Hepatocyte (in vitro differentiated cells): ENCODE results near the gene WNT2B. TPM values are rescaled to one million over a fixed set of nuclear protein-coding genes. Genes with fewer than 3 reads are reported as not detected.

ENCODE experiments used
- DNase-seq: peaks from one replicate; pipeline ENCODE4 v3.0.0-alpha.2; 2016; ENCODE audit warnings: low spot score
- H2AFZ ChIP-seq: fragments of 200-600 bp; sonication (generic); 2 replicates; pipeline ENCODE4 v1.6.0; 2016; ENCODE audit warnings: antibody characterized with exemption, mild to moderate bottlenecking
- H3K27ac ChIP-seq: fragments of 200-600 bp; sonication (generic); 2 replicates; pipeline ENCODE4 v1.5.1; 2016; ENCODE audit warnings: mild to moderate bottlenecking
- H3K27me3 ChIP-seq: fragments of 200-600 bp; sonication (generic); 2 replicates; pipeline ENCODE4 v1.6.1; 2016
- H3K36me3 ChIP-seq: fragments of 200-600 bp; sonication (generic); replicated peaks from 2 replicates; pipeline ENCODE4 v1.5.1; 2016; ENCODE audit warnings: low read depth; ENCODE audit not compliant: insufficient read depth
- H3K4me1 ChIP-seq: fragments of 200-600 bp; sonication (generic); 2 replicates; pipeline ENCODE4 v1.5.1; 2016; ENCODE audit warnings: mild to moderate bottlenecking, moderate library complexity; ENCODE audit not compliant: insufficient read depth
- H3K4me2 ChIP-seq: fragments of 200-600 bp; sonication (generic); 2 replicates; pipeline ENCODE4 v1.6.0; 2016
- H3K4me3 ChIP-seq: fragments of 200-600 bp; sonication (generic); 2 replicates; pipeline ENCODE4 v1.5.1; 2016; ENCODE audit warnings: mild to moderate bottlenecking
- H3K79me2 ChIP-seq: fragments of 200-600 bp; sonication (generic); 2 replicates; pipeline ENCODE4 v1.6.0; 2017; ENCODE audit warnings: mild to moderate bottlenecking
- H3K9me2 ChIP-seq: fragments of 200-600 bp; sonication (generic); replicated peaks from 2 replicates; pipeline ENCODE4 v1.6.0; 2017; ENCODE audit warnings: mild to moderate bottlenecking; ENCODE audit not compliant: insufficient read depth
- H3K9me3 ChIP-seq: fragments of 200-600 bp; sonication (generic); 2 replicates; pipeline ENCODE4 v1.5.1; 2016; ENCODE audit warnings: low read depth, mild to moderate bottlenecking
- H4K20me1 ChIP-seq: fragments of 200-600 bp; sonication (generic); 2 replicates; pipeline ENCODE4 v1.6.0; 2016; ENCODE audit warnings: mild to moderate bottlenecking; ENCODE audit not compliant: insufficient read depth, poor library complexity, severe bottlenecking
- CTCF ChIP-seq: fragments of 200-600 bp; sonication (generic); IDR thresholded peaks from 2 replicates; pipeline ENCODE4 v1.5.1; 2016; ENCODE audit warnings: antibody characterized with exemption, mild to moderate bottlenecking; ENCODE audit not compliant: poor library complexity
- EZH2 ChIP-seq: fragments of 200-600 bp; sonication (generic); IDR thresholded peaks from 2 replicates; pipeline ENCODE4 v1.6.1; 2016; ENCODE audit warnings: antibody characterized with exemption, mild to moderate bottlenecking, borderline replicate concordance
- EZH2phosphoT487 ChIP-seq: fragments of 200-600 bp; sonication (generic); IDR thresholded peaks from one replicate; pipeline ENCODE4 v1.6.1; 2018; ENCODE audit warnings: antibody characterized with exemption, mild to moderate bottlenecking, low read depth, moderate library complexity; ENCODE audit not compliant: unreplicated experiment, severe bottlenecking
- WGBS: methylation state at CpG from one replicate; pipeline ENCODE4 v1.1.6; 2016; ENCODE audit warnings: low lambda C conversion rate; ENCODE audit errors: missing lambda C conversion rate; 5-methylcytosine and 5-hydroxymethylcytosine counted together
- polyA plus RNA-seq: library from polyadenylated mRNA; unstranded; fragments of >200 nt; fragmentation: Nextera tagmentation; extraction: Ambion mirVana; gene quantifications from 2 replicates; pipeline ENCODE4 v1.2.1, GENCODE V29; 2016
- total RNA-seq: library from RNA; depleted of rRNA; stranded (reverse); fragments of >200 nt; gene quantifications from 2 replicates; pipeline ENCODE4 v1.2.3, GENCODE V29; 2014

Gene WNT2B
- total and polyA plus RNA-seq, 2 experiments from 2014 or later, result 2.7 to 3.8 TPM

- no peak overlapping the region for H2AFZ ChIP-seq
- H3K4me2 ChIP-seq, result no peak overlapping the region
- H3K27ac ChIP-seq, result peak overlapping the region; percentile 69
- no peaks in the 10 kb centered on the region for H3K79me2 ChIP-seq
- H4K20me1 ChIP-seq, result no peaks in the 10 kb centered on the region
- peak; percentile 29 for DNase-seq
- WGBS, result 66% methylated on average over 1 of the region's 1 CpG
- no peaks in the 10 kb centered on the region for H3K27me3 ChIP-seq
- no peaks in the 10 kb centered on the region for H3K36me3 ChIP-seq
- no peak overlapping the region for H3K4me3 ChIP-seq
- TF ChIP-seq CTCF (no peak), EZH2 (no peak), EZH2phosphoT487 (no peak)
- H3K9me3 ChIP-seq, result no peaks in the 10 kb centered on the region
- peaks cover 10% of the 10 kb centered on the region for H3K4me1 ChIP-seq
- H3K9me2 ChIP-seq, result no peaks in the 10 kb centered on the region
Measured at GRCh38 chr1:112544011-112544688, 35.4 kb downstream of the WNT2B start.

DNA sequence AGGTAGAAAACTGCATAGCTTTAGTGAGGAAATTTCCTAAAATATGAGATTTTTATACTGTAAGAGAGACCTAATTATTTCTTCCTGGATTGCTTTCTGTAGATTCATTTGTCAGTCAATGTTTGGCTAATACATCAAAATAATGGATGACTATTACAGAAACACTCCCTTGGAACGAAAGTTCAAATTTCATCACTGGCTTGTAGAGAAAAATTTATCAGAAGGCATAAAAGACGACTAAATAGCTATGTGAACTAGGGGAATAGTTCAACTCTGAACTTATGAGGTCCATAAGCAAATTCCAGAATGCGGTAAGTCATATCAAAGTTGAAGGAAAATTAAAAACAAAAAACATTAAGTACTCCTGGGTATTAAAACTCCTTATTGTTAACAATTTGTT is 36.0 kb downstream of the WNT2B start:
- Histone ChIP-seq H3K9me3 (no peaks in the 10 kb centered on the region), H3K27ac (peak overlapping the region; percentile 69), H3K4me2 (no peak overlapping the region), H3K27me3 (no peaks in the 10 kb centered on the region), H2AFZ (no peak overlapping the region), H4K20me1 (no peaks in the 10 kb centered on the region), H3K4me1 (peaks cover 10% of the 10 kb centered on the region), H3K9me2 (no peaks in the 10 kb centered on the region), H3K4me3 (no peak overlapping the region), H3K79me2 (no peaks in the 10 kb centered on the region), H3K36me3 (no peaks in the 10 kb centered on the region)
- no peak for DNase-seq
- 87% methylated on average over 3 of the region's 3 CpGs for WGBS
- TF ChIP-seq EZH2 (no peak), EZH2phosphoT487 (no peak), CTCF (no peak)

GRCh38 chr1:112546076-112546475 is 37.3 kb downstream of the WNT2B start:
- H2AFZ ChIP-seq, result no peak overlapping the region
- H3K27ac ChIP-seq, result no peak overlapping the region
- H3K79me2 ChIP-seq, result no peaks in the 10 kb centered on the region
- H3K4me1 ChIP-seq, result peaks cover 10% of the 10 kb centered on the region
- TF ChIP-seq CTCF (no peak), EZH2 (no peak), EZH2phosphoT487 (no peak)
- DNase-seq, result no peak
- H3K4me3 ChIP-seq, result no peak overlapping the region
- no peaks in the 10 kb centered on the region for H3K27me3 ChIP-seq
- WGBS, result 100% methylated on average over 2 of the region's 2 CpGs
- H3K9me3 ChIP-seq, result no peaks in the 10 kb centered on the region
- no peaks in the 10 kb centered on the region for H4K20me1 ChIP-seq
- no peaks in the 10 kb centered on the region for H3K9me2 ChIP-seq
- no peaks in the 10 kb centered on the region for H3K36me3 ChIP-seq
- no peak overlapping the region for H3K4me2 ChIP-seq
